ENCODE results near the gene ZNF521. TPM values are rescaled to one million over a fixed set of nuclear protein-coding genes. Genes with fewer than 3 reads are reported as not detected.

Gene ZNF521
- total and polyA plus RNA-seq, 2 of the 13 experiments (the other 11 are each of a cell fraction or from before 2014, with no cell fraction given): 0.02 TPM; not detected in 1

- 3% methylated on average over 2 of the region's 2 CpGs for WGBS (ENCODE audit: low lambda C conversion rate)
- Histone ChIP-seq H3K4me1 (ENCODE audit: insufficient read depth, low read length) (no peaks in the 10 kb centered on the region), H3K27ac (ENCODE audit: extremely low read length, insufficient read depth, low read length) (no peak overlapping the region), H3K9me3 (ENCODE audit: low read length) (no peaks in the 10 kb centered on the region), H4K20me1 (ENCODE audit: insufficient read depth, low read length) (no peaks in the 10 kb centered on the region), H3K4me3 (replicated peaks in 1 of 3; ENCODE audit: insufficient read depth in 1 of 3, low read depth in 2 of 3, low read length in 3 of 3) (no peak overlapping the region), H2AFZ (ENCODE audit: low read length) (no peak overlapping the region), H3K36me3 (replicated peaks in 1 of 2; ENCODE audit: control insufficient read depth in 1 of 2, insufficient read depth in 2 of 2, low read length in 2 of 2) (no peaks in the 10 kb centered on the region), H3K79me2 (ENCODE audit: insufficient read depth, low read length) (no peaks in the 10 kb centered on the region), H3K9ac (ENCODE audit: insufficient read depth, low read depth, low read length) (no peak overlapping the region), H3K27me3 (ENCODE audit: control insufficient read depth in 1 of 2, insufficient read depth in 2 of 2, low read length in 2 of 2) (no peaks in the 10 kb centered on the region), H3K4me2 (ENCODE audit: low read depth, low read length) (no peak overlapping the region)
- no peak for FAIRE-seq
- no peak for ATAC-seq
- in situ Hi-C loops (cut with HindIII; ENCODE audit: extremely low pct_ligation_motif_present, low pct_unique_long_range_greater_than_20kb): no loop called here
- no peak for DNase-seq (ENCODE audit: low spot score)
- TF ChIP-seq NFE2L2 (IDR thresholded peaks at IDR 0.05; ENCODE audit: low read length): peak; percentile 87
- peak; percentile 59 for TF ChIP-seq MAFF (IDR thresholded peaks at IDR 0.05; ENCODE audit: low read depth, low read length)
- no peak for TF ChIP-seq ETV5 (CRISPR knock-in tag; IDR thresholded peaks at IDR 0.05; ENCODE audit: borderline replicate concordance)
- TF ChIP-seq MAFK (conservative IDR thresholded peaks at IDR 0.05 in 1 of 2, IDR thresholded peaks at IDR 0.05 in 1 of 2; ENCODE audit: low read length in 2 of 2): peak; percentile 78 to 79
- no peak for TF ChIP-seq ZBTB7A (CRISPR knock-in tag; IDR thresholded peaks at IDR 0.05)
- no TSS peak for BruUV-seq (replicated peaks)
- intact Hi-C loops (cut with micrococcal nuclease; ENCODE audit: unreplicated experiment): no loop called here
- POLR2A ChIA-PET: no interaction called here
- CTCF ChIA-PET (ENCODE audit: low intra/inter-chr PET ratio, low total read pairs): no interaction called here
These were observed 56.3 kb downstream of the ZNF521 start for GRCh38 chr18:25295624-25296138.

- POLR2A ChIA-PET: no interaction called here
- CTCF ChIA-PET (ENCODE audit: low intra/inter-chr PET ratio, low total read pairs): no interaction called here
These were observed 60.8 kb downstream of the ZNF521 start for GRCh38 chr18:25291150-25291549.

More at GRCh38 chr18:25291150-25291549, 60.8 kb downstream of the ZNF521 start:
- Histone ChIP-seq H4K20me1 (ENCODE audit: insufficient read depth, low read length) (no peaks in the 10 kb centered on the region), H3K9me3 (ENCODE audit: low read length) (no peaks in the 10 kb centered on the region), H3K4me1 (ENCODE audit: insufficient read depth, low read length) (no peaks in the 10 kb centered on the region), H3K27me3 (ENCODE audit: control insufficient read depth in 1 of 2, insufficient read depth in 2 of 2, low read length in 2 of 2) (0 out of 5 replicates have a peak, but pooled peaks cover 0 to 2% of the 10 kb centered on the region in 2 experiments), H3K9ac (ENCODE audit: insufficient read depth, low read depth, low read length) (no peak overlapping the region), H3K4me2 (ENCODE audit: low read depth, low read length) (no peak overlapping the region), H3K79me2 (ENCODE audit: insufficient read depth, low read length) (no peaks in the 10 kb centered on the region), H3K36me3 (replicated peaks in 1 of 2; ENCODE audit: control insufficient read depth in 1 of 2, insufficient read depth in 2 of 2, low read length in 2 of 2) (no peaks in the 10 kb centered on the region), H2AFZ (ENCODE audit: low read length) (no peak overlapping the region), H3K27ac (ENCODE audit: extremely low read length, insufficient read depth, low read length) (no peak overlapping the region), H3K4me3 (replicated peaks in 1 of 3; ENCODE audit: insufficient read depth in 1 of 3, low read depth in 2 of 3, low read length in 3 of 3) (no peak overlapping the region)
- intact Hi-C loops (cut with micrococcal nuclease; ENCODE audit: unreplicated experiment) (no loop called here), in situ Hi-C loops (cut with HindIII; ENCODE audit: extremely low pct_ligation_motif_present, low pct_unique_long_range_greater_than_20kb) (no loop called here)
- 2% methylated on average over 3 of the region's 3 CpGs for WGBS (ENCODE audit: low lambda C conversion rate)
- ATAC-seq: no peak
- TF ChIP-seq MAFF (IDR thresholded peaks at IDR 0.05; ENCODE audit: low read depth, low read length) (peak; percentile 59), TBP (CRISPR knock-in tag; IDR thresholded peaks at IDR 0.05) (no peak), REPIN1 (CRISPR knock-in tag; IDR thresholded peaks at IDR 0.05; ENCODE audit: borderline replicate concordance, low read depth) (no peak), ZNF446 (CRISPR knock-in tag; IDR thresholded peaks at IDR 0.05) (no peak), ZNF878 (CRISPR knock-in tag; IDR thresholded peaks at IDR 0.05) (no peak), BCLAF1 (IDR thresholded peaks at IDR 0.05) (no peak), PHF21A (CRISPR knock-in tag; IDR thresholded peaks at IDR 0.05) (no peak), KAT2B (IDR thresholded peaks at IDR 0.05; ENCODE audit: borderline replicate concordance, low read depth, low read length) (no peak), ZBTB3 (CRISPR knock-in tag; IDR thresholded peaks at IDR 0.05; ENCODE audit: borderline replicate concordance, low read depth) (no peak), MAFK (conservative IDR thresholded peaks at IDR 0.05 in 1 of 2, IDR thresholded peaks at IDR 0.05 in 1 of 2; ENCODE audit: low read length in 2 of 2) (peak; percentile 59 to 75)
- no peak for FAIRE-seq
- DNase-seq (ENCODE audit: low spot score): no peak
- no TSS peak for BruUV-seq (replicated peaks)
